T-helper 1 cell (primary cell): ENCODE results near the gene LAMA5.

Experiments
- DNase-seq, 5 donors: peaks; one replicate each; pipeline ENCODE4 v3.0.0-alpha.2; 2012 to 2020

Gene LAMA5

GRCh38 chr20:62316331-62317166 is 50.6 kb downstream of the LAMA5 start:
- no peak for DNase-seq

- DNase-seq = no peak
These were observed 51.3 kb downstream of the LAMA5 start for GRCh38 chr20:62315773-62316172.

- DNase-seq = no peak
These were observed 52.3 kb downstream of the LAMA5 start for GRCh38 chr20:62314711-62315302.

GRCh38 chr20:62314339-62314638 is 52.8 kb downstream of the LAMA5 start:
- no peak for DNase-seq

- DNase-seq = no peak
These were observed 53.4 kb downstream of the LAMA5 start for GRCh38 chr20:62313460-62314338.

GRCh38 chr20:62313021-62313420 is 54.1 kb downstream of the LAMA5 start:
- DNase-seq = no peak

GRCh38 chr20:62312662-62312977 is 54.5 kb downstream of the LAMA5 start:
- DNase-seq = no peak

- no peak for DNase-seq
These were observed 55.1 kb downstream of the LAMA5 start for GRCh38 chr20:62311832-62312661.

- no peak for DNase-seq
These were observed 56.0 kb downstream of the LAMA5 start for GRCh38 chr20:62311150-62311549.

GRCh38 chr20:62310757-62311121 is 56.4 kb downstream of the LAMA5 start:
- no peak for DNase-seq

- DNase-seq = no peak
These were observed 57.0 kb downstream of the LAMA5 start for GRCh38 chr20:62309947-62310756.

GRCh38 chr20:62309198-62309944 is 57.7 kb downstream of the LAMA5 start:
- DNase-seq = no peak

- no peak for DNase-seq
These were observed 58.9 kb downstream of the LAMA5 start for GRCh38 chr20:62308102-62308822.

GRCh38 chr20:62307226-62308101 is 59.6 kb downstream of the LAMA5 start:
- no peak for DNase-seq

- DNase-seq = no peak
These were observed 60.5 kb downstream of the LAMA5 start for GRCh38 chr20:62306414-62307187.

GRCh38 chr20:62305765-62306413 is 61.2 kb downstream of the LAMA5 start:
- DNase-seq = no peak

- no peak for DNase-seq
These were observed 61.9 kb downstream of the LAMA5 start for GRCh38 chr20:62305149-62305764.
